Nephron progenitor cell (in vitro differentiated cells): ENCODE results near the gene ALG11.
A peak's percentile ranks its signal among the peaks of the same experiment; 100 is the strongest.

Source experiments
- DNase-seq: peaks from one replicate; pipeline ENCODE4 v3.0.0; 2021
- H3K27ac Mint-ChIP-seq: 2 replicates; pipeline ENCODE4 v1.8.0; 2021; ENCODE audit warnings: mild to moderate bottlenecking, moderate library complexity, mixed read lengths
- H3K27me3 Mint-ChIP-seq: 2 replicates; pipeline ENCODE4 v1.8.0; 2021; ENCODE audit warnings: mild to moderate bottlenecking, low read depth, mixed read lengths; ENCODE audit not compliant: poor library complexity
- H3K36me3 Mint-ChIP-seq: 2 replicates; pipeline ENCODE4 v1.8.0; 2021; ENCODE audit warnings: low read depth, mixed read lengths
- H3K4me1 Mint-ChIP-seq: 2 replicates; pipeline ENCODE4 v1.8.0; 2021; ENCODE audit warnings: mixed read lengths
- H3K4me3 Mint-ChIP-seq: 2 replicates; pipeline ENCODE4 v1.8.0; 2021; ENCODE audit warnings: mild to moderate bottlenecking, moderate library complexity, mixed read lengths
- H3K9me3 Mint-ChIP-seq: 2 replicates; pipeline ENCODE4 v1.8.0; 2021; ENCODE audit warnings: mild to moderate bottlenecking, moderate library complexity, mixed read lengths
- TF ChIP-seq, protein P1 (sequence below): fragments of 200-600 bp; sonication (generic); IDR thresholded peaks from 2 replicates; pipeline ENCODE4 v1.5.0; 2021; ENCODE audit warnings: antibody characterized with exemption

The ALG11 gene

DNA sequence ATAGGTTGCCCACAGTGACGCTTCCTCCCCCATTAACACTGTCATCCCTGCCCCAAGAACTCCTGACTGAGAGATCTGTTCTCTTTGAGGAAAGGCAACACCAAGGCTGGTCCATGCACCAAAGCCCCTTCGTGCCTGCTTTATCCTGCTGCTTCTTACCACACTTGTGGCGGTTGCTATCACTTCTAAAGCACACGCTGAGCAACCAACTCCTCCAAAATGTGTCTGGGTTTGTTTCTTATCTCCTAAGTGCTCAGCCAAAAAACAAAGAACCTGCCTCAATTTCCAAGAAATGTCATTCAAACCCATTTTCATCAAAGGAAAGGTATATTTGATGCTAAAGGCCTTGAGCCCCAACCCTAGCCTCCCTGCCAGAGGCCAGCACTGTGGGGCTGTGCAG lies 15.6 kb upstream of the ALG11 start:
- no peak overlapping the region for H3K4me3 Mint-ChIP-seq
- H3K27ac Mint-ChIP-seq, result no peak overlapping the region
- H3K9me3 Mint-ChIP-seq, result no peaks in the 10 kb centered on the region
- TF ChIP-seq, protein P1, sequence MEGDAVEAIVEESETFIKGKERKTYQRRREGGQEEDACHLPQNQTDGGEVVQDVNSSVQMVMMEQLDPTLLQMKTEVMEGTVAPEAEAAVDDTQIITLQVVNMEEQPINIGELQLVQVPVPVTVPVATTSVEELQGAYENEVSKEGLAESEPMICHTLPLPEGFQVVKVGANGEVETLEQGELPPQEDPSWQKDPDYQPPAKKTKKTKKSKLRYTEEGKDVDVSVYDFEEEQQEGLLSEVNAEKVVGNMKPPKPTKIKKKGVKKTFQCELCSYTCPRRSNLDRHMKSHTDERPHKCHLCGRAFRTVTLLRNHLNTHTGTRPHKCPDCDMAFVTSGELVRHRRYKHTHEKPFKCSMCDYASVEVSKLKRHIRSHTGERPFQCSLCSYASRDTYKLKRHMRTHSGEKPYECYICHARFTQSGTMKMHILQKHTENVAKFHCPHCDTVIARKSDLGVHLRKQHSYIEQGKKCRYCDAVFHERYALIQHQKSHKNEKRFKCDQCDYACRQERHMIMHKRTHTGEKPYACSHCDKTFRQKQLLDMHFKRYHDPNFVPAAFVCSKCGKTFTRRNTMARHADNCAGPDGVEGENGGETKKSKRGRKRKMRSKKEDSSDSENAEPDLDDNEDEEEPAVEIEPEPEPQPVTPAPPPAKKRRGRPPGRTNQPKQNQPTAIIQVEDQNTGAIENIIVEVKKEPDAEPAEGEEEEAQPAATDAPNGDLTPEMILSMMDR, result no peak
- no peaks in the 10 kb centered on the region for H3K36me3 Mint-ChIP-seq
- DNase-seq, result no peak
- H3K27me3 Mint-ChIP-seq, result peaks cover 11% of the 10 kb centered on the region
- peaks cover 66% of the 10 kb centered on the region for H3K4me1 Mint-ChIP-seq

DNA sequence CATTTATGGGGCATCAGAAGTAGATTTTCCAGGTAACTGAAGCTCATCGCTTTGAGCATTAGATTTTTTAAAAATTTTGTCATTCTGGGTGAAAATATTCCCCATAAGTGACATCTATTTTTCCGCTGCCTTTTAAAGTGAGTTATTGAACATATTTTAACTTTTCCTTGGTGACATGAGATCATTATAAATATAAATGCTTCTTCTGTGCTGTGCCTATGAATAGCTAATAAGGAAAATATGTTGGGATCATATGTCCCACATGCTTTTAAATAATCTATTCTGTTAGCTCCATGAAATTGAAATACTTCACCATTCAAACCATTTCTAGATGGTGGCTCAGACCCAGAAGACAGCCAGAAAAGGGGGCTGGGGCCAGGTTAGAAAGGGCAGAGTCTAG lies 15.0 kb upstream of the ALG11 start:
- Mint-ChIP-seq H3K4me3 (no peak overlapping the region), H3K27ac (no peak overlapping the region), H3K27me3 (peaks cover 7% of the 10 kb centered on the region), H3K36me3 (no peaks in the 10 kb centered on the region), H3K9me3 (no peaks in the 10 kb centered on the region), H3K4me1 (peaks cover 66% of the 10 kb centered on the region)
- TF ChIP-seq, protein P1, result no peak
- DNase-seq, result no peak

DNA sequence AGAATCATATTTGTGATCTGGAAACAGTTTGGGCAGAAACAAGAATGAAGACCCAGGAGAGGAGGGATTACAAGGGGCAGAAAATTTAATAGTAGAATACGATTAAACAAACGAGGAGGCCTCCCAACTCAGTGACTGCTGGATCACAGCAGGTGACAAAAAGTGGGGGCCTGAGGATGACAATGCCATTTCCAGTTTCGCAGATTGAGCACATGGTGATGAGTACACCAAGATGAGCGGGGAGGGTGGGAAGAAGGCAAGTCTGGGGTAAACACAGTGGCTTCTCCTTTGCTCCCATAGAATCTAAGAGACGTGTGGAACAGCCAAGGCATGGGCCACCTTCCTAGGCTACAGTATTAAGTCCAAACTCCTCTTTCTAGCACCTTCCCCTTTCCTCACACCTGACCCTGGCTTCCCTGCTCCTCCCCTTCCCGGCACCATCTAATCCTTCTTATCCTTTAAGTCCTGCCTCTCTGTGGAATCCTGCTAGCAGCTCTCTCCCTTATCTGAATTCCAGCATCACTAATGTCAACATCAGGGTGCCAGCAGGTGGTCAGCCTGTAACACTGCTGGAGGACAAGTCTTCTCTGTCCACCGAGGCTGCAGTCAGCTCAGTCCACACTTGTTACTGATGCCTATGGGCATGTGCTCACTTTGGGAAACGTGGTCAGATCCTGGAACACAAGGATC lies 14.4 kb upstream of the ALG11 start:
- Mint-ChIP-seq H3K36me3 (no peaks in the 10 kb centered on the region), H3K27ac (no peak overlapping the region), H3K27me3 (peaks cover 7% of the 10 kb centered on the region), H3K4me1 (peaks cover 66% of the 10 kb centered on the region), H3K9me3 (no peaks in the 10 kb centered on the region), H3K4me3 (no peak overlapping the region)
- DNase-seq, result no peak
- TF ChIP-seq, protein P1, result no peak

DNA sequence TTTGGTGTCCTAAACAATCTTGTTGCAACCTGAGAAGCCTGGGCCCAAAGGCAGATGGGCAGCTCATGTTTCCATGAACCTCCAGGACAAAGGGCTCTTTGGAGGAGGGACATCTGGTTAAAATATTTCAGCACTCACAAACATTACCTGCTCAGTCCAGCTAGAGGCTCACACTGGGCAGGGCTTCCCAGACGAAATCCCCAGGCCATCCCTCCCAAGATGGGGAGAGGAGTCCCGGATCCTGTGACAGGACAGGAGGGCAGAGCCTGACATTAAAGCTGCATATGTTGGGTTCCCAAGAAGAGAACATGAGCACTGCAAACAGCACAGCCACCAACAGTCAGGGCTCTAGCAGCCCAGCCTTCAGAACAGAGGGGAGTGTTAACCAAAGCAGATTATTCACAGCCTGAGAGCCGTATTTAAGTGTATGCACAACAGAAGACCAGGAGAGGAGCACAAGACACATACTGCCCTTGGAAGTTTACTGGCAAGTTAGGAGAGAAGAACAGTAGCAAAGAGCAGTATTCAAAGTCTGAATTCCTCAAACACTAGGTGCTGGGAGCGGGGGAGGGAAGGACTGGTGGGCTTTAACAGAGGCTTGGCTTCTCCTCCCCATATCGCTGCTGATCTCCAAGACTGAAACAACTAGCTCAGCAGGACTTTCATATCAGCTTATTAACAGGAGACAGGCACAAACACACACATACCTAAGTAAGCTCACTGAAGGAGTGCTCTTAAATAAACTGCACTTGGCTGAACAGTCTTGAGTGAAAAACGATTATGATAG lies 13.3 kb upstream of the ALG11 start:
- H3K4me3 Mint-ChIP-seq, result peak overlapping the region; percentile 52
- no peak for DNase-seq
- peaks cover 10% of the 10 kb centered on the region for H3K27me3 Mint-ChIP-seq
- TF ChIP-seq, protein P1, result no peak
- peaks cover 66% of the 10 kb centered on the region for H3K4me1 Mint-ChIP-seq
- no peaks in the 10 kb centered on the region for H3K9me3 Mint-ChIP-seq
- no peaks in the 10 kb centered on the region for H3K36me3 Mint-ChIP-seq
- peak overlapping the region; percentile 74 for H3K27ac Mint-ChIP-seq

DNA sequence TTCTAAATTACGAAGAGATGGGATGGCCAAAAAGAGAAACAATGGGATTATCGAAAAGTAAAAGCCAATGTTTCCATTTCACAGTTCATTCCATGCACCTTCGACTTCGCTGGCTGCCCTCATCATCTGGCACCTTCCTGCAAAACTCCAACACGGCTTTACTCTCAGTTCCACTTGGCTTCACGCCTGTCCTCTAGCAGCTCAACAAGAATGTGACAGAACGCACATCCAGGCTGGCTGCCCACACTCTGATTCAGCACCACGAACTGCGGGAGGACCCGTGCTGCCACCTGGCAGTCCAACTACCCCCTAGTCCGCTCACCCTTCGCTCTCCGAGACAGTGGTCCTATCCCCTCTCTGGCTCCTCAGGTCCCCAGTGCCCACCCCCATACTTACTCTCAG lies 12.7 kb upstream of the ALG11 start:
- peak overlapping the region; percentile 43 for H3K27ac Mint-ChIP-seq
- peak; percentile 20 for DNase-seq
- H3K36me3 Mint-ChIP-seq, result no peaks in the 10 kb centered on the region
- peaks cover 66% of the 10 kb centered on the region for H3K4me1 Mint-ChIP-seq
- H3K9me3 Mint-ChIP-seq, result no peaks in the 10 kb centered on the region
- H3K4me3 Mint-ChIP-seq, result peak overlapping the region; percentile 19
- TF ChIP-seq, protein P1, result no peak
- H3K27me3 Mint-ChIP-seq, result peaks cover 10% of the 10 kb centered on the region
